GM19035 (cell line): ENCODE results near the gene ACTN1.

Experiments
- ATAC-seq: cut with Tn5 transposase; IDR thresholded peaks from one replicate; pipeline ENCODE4 v1.9.1; 2021; ENCODE audit not compliant: unreplicated experiment

Gene ACTN1

DNA sequence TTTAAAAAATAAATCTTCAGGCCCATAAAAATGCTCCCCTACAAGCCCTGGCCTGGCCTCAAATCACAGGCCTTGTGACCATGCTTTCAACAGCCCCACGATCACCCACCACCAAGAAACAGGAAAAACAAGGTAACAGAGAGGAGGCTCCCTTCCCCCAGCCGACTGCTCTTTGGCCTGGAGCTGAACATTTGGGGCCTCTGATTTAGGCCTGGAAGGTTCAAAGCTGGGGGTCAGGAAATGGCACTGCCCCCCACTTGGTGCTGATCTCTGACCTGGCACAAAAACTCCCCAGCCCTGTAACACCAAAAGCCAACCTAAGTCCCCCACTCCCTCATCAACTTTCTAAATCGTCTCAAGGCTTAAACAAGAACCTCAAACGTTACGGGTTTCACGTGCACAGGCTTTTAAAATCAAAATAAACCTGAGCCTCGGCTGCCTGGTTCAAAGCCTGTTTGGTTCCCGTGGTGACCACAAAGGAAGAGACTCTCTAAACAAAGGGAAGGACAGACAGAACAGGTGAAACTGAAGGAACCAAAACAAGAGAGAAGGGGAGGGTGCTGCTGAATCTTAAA lies 9.0 kb downstream of the ACTN1 start:
- ATAC-seq: no peak

DNA sequence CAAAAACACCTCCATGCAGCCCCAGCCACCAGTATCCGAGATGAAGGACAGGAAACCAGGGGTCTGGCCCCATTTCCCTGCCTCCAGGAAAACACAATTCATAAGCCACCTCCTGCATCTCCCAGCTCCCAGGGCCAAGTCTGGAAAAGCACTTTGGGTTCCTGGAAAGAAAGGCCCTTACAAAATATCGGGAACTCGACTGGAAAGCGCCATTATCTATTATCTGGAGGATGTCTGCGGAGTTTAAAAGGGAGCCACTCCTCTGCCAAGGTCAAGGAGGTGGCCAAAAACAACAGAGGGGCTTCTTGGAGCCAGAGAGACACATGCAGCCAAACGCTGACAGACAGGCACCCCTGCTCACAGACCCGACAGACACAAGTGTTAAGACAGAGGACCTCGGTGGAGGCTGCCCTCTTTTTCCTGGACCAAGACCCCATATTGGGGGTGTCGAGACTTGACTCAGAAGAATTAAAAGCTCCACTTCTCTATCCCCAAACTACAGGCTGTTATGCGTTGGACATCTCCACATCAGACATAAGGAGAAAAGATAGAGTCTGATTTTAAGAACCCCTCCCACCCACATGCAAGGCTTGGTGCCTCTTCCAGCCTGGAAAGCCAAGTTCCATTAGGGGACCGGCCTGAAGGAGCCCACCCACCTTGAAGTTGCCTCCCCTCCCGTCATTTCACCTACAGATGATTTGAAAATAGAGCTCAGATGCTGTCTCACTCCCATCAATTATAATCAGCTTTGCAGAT lies 9.6 kb downstream of the ACTN1 start:
- ATAC-seq: no peak

DNA sequence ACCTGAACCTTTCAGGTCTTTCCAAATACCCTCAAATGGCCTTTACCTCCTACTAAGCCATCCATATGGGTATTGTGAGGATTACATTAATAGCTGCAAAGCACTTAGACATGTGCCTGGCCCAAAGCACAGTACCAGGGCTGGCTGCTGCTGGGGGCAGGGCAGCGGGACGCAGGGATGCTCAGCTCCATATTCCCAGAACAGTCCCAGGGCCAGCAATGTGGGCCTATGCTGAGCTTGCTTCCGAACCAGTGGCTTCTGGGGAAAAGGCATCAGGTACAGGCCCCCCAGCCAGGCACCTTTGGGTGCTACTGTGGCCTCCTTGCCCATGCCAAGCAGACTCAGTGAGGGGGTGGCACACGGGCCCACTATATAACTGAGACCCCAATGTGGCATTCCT lies 10.4 kb downstream of the ACTN1 start:
- no peak for ATAC-seq

DNA sequence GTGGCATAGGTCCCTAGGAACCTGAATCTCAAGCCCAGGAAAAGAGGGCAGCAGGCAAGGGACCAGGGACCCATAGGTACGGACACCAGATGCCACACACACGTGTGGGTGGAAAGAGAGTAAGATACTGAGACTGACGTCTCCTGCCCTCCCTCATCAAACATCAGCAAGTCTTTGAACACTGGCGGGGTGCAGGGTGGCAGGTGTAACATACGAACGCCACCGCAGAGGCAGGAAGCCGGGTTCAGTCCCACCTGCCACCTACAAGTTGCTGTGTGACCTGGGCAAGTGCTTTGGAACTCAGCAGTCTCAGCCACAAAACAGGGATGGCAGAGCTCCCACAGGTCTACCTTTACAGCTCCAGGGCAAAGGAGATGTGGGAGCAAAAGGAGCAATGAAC lies 11.1 kb downstream of the ACTN1 start:
- ATAC-seq: no peak

- ATAC-seq: no peak
Measured at GRCh38 chr14:68967459-68967940, 11.6 kb downstream of the ACTN1 start.

DNA sequence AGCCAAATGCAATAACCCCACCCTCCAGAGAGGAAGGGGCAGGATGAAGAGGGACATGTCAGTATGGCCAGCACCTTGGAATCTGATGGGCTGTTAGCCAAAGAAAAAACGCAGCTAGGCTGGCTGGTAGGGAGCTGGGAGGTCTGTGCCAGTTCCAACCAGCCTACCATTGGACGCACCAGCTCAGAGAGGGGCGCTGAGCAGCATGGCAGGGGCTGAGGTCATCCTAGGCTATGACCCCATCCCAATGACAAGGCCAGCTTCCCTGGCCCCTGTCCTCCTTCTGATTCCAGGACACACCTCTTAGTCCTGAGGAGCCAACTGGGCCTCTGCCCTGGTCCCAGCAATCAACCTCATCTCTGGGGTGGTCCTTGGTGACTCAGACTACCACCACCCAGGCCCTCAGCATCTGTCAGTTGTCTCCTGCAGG lies 12.2 kb downstream of the ACTN1 start:
- no peak for ATAC-seq

GRCh38 chr14:68965261-68965761 lies 13.8 kb downstream of the ACTN1 start:
- no peak for ATAC-seq

GRCh38 chr14:68964300-68965093 lies 14.6 kb downstream of the ACTN1 start:
- ATAC-seq: no peak

DNA sequence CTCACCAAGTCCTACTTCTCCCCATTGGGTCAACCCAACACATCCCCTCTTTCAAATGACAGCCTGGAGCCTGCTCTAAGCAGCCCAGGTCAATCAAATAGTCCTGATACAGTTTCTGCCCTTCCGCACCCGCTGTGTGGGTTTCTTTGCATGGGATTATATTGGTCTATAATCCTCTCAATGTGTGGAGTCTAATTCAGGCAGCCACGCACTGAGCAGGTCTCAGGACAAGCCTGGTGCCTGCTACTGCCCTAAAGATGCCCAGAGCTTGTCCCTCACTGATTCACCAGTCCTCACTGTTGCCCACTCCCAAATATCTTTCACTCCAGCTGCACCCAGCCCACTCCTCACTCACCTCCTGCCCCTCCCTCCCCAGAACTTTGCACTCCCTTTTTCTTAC lies 16.4 kb downstream of the ACTN1 start:
- no peak for ATAC-seq

GRCh38 chr14:68961781-68962584 lies 17.1 kb downstream of the ACTN1 start:
- ATAC-seq: no peak

- ATAC-seq: no peak
Measured at GRCh38 chr14:68961361-68961760, 17.7 kb downstream of the ACTN1 start.

- no peak for ATAC-seq
Measured at GRCh38 chr14:68960123-68960522, 19.0 kb downstream of the ACTN1 start.

GRCh38 chr14:68959035-68959434 lies 20.1 kb downstream of the ACTN1 start:
- no peak for ATAC-seq

DNA sequence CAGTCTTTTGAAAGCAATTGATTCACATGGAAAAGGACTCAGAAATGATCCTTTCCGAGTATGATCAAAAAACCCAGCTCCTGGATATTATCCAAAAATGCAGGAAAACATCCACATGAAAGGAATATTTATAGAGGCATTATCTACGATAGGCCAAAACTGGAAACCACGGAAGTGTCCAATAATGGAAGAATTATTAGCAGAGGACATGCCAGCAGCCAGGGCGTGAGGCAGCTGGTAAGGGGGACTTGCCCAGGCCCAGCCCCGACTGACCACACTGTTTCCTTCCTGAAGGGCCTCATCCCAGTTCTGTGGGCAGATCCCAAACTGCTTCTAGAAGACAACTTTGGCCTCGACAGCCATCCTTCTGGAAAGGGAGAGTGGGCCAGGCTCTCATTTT lies 20.5 kb downstream of the ACTN1 start:
- no peak for ATAC-seq

DNA sequence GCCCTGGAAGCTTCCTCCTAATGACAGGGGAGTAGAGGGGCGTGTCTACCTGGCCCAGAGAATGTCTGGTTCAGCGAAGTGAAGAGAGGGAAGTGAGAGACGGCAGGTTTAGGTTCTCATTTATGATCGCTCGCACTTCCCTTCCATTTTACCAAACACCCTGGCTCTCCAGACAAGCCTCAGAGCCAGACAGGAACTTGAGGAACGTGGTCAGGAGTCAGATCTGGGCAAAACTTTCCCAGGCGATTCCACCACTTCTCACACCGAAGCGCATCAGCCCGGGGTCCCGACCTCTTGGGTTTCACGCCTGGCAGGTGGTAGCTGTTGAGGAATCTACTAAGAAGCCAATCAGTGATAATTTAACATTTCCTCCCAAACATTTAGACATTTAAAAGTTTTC lies 21.3 kb downstream of the ACTN1 start:
- no peak for ATAC-seq

- ATAC-seq: no peak
Measured at GRCh38 chr14:68956724-68957123, 22.4 kb downstream of the ACTN1 start.

- no peak for ATAC-seq
Measured at GRCh38 chr14:68955851-68956179, 23.3 kb downstream of the ACTN1 start.

DNA sequence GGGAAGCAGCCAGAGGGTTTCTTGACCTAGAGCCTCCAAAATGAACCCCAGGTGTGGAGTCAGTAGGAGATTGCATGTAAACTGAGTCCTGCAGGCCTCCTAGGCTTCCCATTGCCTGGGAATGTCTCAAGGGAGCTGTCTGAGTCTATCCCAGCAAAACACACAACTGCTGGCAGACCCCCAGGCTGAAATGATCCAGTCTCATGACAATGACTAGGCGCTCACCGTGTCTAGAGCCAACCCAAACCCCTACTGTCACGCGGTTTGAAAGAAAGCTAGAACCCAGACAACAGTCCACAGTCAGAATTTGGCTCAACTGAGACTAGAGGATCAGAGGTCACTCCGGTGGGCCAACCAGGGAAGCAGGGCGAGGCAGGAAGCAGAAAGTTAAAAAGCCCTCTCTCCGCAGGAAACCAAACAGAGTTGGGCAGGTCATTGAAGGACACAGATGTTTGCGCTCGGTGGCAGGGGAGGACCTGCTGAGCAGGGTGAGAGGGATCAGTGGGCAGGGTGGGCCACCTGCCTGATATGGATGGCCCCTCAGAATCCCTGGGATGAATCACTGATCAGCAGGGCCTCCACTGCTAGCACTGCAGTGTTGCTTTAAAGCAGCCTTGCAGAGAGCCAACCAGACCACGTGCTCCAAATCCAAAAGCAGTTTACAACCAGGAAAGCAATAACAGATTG lies 23.8 kb downstream of the ACTN1 start:
- ATAC-seq: no peak

DNA sequence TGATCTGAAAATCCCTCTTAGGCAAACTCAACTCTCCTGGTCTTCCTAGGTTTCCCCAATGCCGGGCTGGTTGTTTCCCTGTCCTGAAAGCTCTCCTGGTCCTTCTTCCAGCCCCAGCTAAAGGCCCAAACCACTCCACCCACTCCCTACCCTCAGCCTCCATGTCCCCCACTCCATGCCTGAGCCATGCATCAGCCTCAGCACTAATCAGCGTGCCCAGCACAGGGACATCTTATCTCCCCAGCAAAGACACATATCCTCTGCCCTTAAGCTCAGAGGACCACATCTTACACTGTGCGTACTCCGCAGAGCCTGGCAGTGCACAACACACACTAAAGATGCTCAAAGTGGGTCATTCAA lies 25.9 kb downstream of the ACTN1 start:
- ATAC-seq: no peak

GRCh38 chr14:68952531-68953195 lies 26.4 kb downstream of the ACTN1 start:
- ATAC-seq: no peak
